Breast epithelium (tissue), 4 donors: Measurements from ENCODE around the gene MDM1. TPM values are rescaled to one million over a fixed set of nuclear protein-coding genes. Genes with fewer than 3 reads are reported as not detected.

Experiments
- DNase-seq, 2 donors: peaks; one replicate each; pipeline ENCODE4 v3.0.0-alpha.2; 2019; ENCODE audit warnings: low spot score in 2 of 2
- H3K27ac ChIP-seq, 2 donors: fragments of 200-600 bp; sonication (generic) in 1 of 2; one replicate each; pipeline ENCODE4 v1.5.1; 2016 to 2019; ENCODE audit warnings: mild to moderate bottlenecking in 1 of 2
- H3K27me3 ChIP-seq, 2 donors: fragments of 200-600 bp; sonication (generic) in 1 of 2; one replicate each; pipeline versions ENCODE4 v1.5.1 to v1.6.0; 2017 to 2019; ENCODE audit warnings: control low read depth in 1 of 2, mild to moderate bottlenecking in 1 of 2
- H3K36me3 ChIP-seq: fragments of 200-600 bp; one replicate; pipeline ENCODE4 v1.5.1; 2019
- H3K4me1 ChIP-seq, 2 donors: fragments of 200-600 bp; sonication (generic); one replicate each; pipeline ENCODE4 v1.5.1; 2016 to 2019; ENCODE audit warnings: control low read depth in 1 of 2
- H3K4me3 ChIP-seq, 3 donors: fragments of 200-600 bp; sonication (generic); 1 replicate in 2 of 3; 2 replicates in 1 of 3; pipeline ENCODE4 v1.5.1; 2016 to 2019; ENCODE audit warnings: mild to moderate bottlenecking in 3 of 3, moderate library complexity in 2 of 3
- H3K9me3 ChIP-seq, 2 donors: fragments of 200-600 bp; sonication (generic) in 1 of 2; one replicate each; pipeline ENCODE4 v1.5.1; 2016 to 2019; ENCODE audit warnings: control low read depth in 1 of 2
- POLR2A ChIP-seq: fragments of 450-650 bp; IDR thresholded peaks from one replicate; pipeline ENCODE4 v1.6.1; 2016; ENCODE audit warnings: antibody characterized with exemption, mild to moderate bottlenecking, moderate library complexity
- POLR2AphosphoS5 ChIP-seq, 3 donors: sonication (generic); formaldehyde crosslinking; IDR thresholded peaks; one replicate each; pipeline ENCODE4 v1.6.1; 2017; ENCODE audit warnings: antibody characterized with exemption in 3 of 3
- intact Hi-C: fragments of 100-400 bp; cut with DNase I; formaldehyde crosslinking; loops from one replicate; pipeline ENCODE4 v1.15.1; 2023; ENCODE audit warnings: low total_unique reads
- total RNA-seq, 3 donors: library from RNA; depleted of rRNA; stranded (reverse); fragments of >200 nt; gene quantifications; one replicate each; pipeline ENCODE4 v1.1.0, GENCODE V29; 2016
- TF ChIP-seq, protein P1 (sequence below), 3 donors: fragments of 450-650 bp; IDR thresholded peaks; one replicate each; pipeline ENCODE4 v1.5.1; 2016 to 2017; ENCODE audit warnings: antibody characterized with exemption in 3 of 3, mild to moderate bottlenecking in 3 of 3, moderate library complexity in 3 of 3

MDM1 gene
- total RNA-seq, 3 donors from 2014 or later = 13.1 to 38.6 (median 18.7) TPM

DNA sequence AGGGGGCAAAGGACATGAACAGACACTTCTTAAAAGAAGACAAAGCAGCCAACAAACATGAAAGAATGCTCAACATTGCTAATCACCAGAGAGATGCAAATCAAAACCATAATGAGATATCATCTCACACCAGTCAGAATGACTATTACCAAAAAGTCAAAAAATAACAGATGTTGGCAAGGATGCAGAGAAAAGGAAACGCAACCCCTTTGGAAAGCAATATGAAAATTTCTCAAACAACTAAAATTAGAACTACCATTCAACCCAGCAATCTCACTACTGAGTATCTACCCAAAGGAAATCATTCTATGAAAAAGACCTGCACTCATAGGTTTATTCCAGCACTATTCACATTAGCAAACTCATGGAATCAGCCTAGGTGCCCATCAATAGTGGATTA is 25.6 kb downstream of the MDM1 start:
- intact Hi-C loops = no loop called here
- no peak for DNase-seq
- Histone ChIP-seq H3K9me3 (no peaks in the 10 kb centered on the region), H3K36me3 (no peaks in the 10 kb centered on the region), H3K27me3 (no peaks in the 10 kb centered on the region), H3K27ac (no peak overlapping the region), H3K4me3 (no peak overlapping the region), H3K4me1 (no peaks in the 10 kb centered on the region)
- TF ChIP-seq, protein P1, sequence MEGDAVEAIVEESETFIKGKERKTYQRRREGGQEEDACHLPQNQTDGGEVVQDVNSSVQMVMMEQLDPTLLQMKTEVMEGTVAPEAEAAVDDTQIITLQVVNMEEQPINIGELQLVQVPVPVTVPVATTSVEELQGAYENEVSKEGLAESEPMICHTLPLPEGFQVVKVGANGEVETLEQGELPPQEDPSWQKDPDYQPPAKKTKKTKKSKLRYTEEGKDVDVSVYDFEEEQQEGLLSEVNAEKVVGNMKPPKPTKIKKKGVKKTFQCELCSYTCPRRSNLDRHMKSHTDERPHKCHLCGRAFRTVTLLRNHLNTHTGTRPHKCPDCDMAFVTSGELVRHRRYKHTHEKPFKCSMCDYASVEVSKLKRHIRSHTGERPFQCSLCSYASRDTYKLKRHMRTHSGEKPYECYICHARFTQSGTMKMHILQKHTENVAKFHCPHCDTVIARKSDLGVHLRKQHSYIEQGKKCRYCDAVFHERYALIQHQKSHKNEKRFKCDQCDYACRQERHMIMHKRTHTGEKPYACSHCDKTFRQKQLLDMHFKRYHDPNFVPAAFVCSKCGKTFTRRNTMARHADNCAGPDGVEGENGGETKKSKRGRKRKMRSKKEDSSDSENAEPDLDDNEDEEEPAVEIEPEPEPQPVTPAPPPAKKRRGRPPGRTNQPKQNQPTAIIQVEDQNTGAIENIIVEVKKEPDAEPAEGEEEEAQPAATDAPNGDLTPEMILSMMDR (IDR thresholded peaks at IDR 0.05) = no peak
- TF ChIP-seq POLR2AphosphoS5 (IDR thresholded peaks at IDR 0.05) (no peak), POLR2A (no peak)

DNA sequence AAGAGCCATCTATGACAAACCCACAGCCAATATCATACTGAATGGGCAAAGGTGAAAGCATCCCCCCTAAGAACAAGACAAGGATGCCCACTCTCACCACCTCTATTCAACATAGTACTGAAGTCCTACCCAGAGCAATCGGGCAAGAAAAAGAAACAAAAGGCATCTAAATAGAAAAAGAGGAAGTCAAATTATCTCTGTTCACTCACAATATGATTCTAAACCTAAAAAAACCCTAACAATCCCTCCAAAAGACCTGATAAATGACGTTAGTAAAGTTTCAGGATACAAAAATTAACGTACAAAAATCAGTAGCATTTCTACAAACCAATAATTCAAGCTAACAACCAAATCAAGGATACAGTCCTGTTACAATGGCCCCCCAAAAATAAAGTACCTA is 26.9 kb downstream of the MDM1 start:
- DNase-seq = no peak
- Histone ChIP-seq H3K9me3 (peaks cover 0 to under 1% of the 10 kb centered on the region in 2 donors), H3K4me1 (no peaks in the 10 kb centered on the region), H3K27me3 (no peaks in the 10 kb centered on the region), H3K27ac (no peak overlapping the region), H3K4me3 (no peak overlapping the region), H3K36me3 (no peaks in the 10 kb centered on the region)
- intact Hi-C loops = no loop called here
- TF ChIP-seq POLR2A (no peak), POLR2AphosphoS5 (IDR thresholded peaks at IDR 0.05) (no peak)
- TF ChIP-seq, protein P1 (IDR thresholded peaks at IDR 0.05) = no peak

DNA sequence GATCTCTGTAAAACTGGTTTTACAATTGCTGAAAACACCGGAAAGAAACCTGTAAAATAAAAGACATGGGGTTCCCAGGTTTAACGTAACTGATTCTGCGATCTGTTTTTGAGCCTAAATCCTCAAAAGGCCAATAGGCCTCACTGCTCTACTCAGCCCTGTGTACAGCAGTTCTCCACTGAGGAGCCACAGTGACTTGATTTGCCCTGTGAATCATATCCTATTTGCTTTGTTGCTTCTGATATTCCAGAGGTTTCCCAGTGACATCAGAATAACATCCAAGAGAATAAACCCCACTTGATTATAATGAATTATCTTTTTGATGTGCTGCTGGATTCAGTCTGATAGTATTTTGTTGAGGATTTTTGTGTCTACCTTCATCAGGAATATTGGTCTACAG is 27.5 kb downstream of the MDM1 start:
- no peak for DNase-seq
- TF ChIP-seq POLR2A = no peak
- no peak for TF ChIP-seq POLR2AphosphoS5 (IDR thresholded peaks at IDR 0.05)
- TF ChIP-seq, protein P1 (IDR thresholded peaks at IDR 0.05) = no peak
- intact Hi-C loops = no loop called here
- Histone ChIP-seq H3K36me3 (no peaks in the 10 kb centered on the region), H3K4me1 (no peaks in the 10 kb centered on the region), H3K4me3 (no peak overlapping the region), H3K27me3 (no peaks in the 10 kb centered on the region), H3K27ac (no peak overlapping the region), H3K9me3 (peaks cover 0 to 7% of the 10 kb centered on the region in 2 donors)

DNA sequence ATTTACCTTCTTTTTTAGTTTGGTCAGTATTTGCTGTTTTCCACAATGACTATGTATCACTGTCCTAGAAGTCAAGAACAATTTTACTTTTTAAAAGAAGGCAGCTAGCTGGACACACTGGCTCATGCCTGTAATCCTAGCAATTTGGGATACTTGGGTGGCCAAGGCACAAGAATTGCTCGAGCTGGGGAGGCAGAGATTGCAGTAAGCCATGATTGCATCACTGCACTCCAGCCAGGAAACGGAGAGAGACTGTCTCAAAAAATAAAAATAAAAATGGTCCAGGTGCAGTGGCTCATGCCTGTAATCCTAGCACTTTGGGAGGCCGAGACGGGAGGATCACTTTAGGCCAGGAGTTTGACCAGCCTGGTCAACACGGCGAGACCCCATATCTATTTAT is 28.3 kb downstream of the MDM1 start:
- intact Hi-C loops = no loop called here
- Histone ChIP-seq H3K27ac (no peak overlapping the region), H3K9me3 (peaks cover 0 to 11% of the 10 kb centered on the region in 2 donors), H3K4me1 (no peaks in the 10 kb centered on the region), H3K27me3 (no peaks in the 10 kb centered on the region), H3K36me3 (no peaks in the 10 kb centered on the region), H3K4me3 (no peak overlapping the region)
- no peak for DNase-seq
- no peak for TF ChIP-seq POLR2AphosphoS5 (IDR thresholded peaks at IDR 0.05)
- TF ChIP-seq, protein P1 (IDR thresholded peaks at IDR 0.05) = no peak
- no peak for TF ChIP-seq POLR2A

DNA sequence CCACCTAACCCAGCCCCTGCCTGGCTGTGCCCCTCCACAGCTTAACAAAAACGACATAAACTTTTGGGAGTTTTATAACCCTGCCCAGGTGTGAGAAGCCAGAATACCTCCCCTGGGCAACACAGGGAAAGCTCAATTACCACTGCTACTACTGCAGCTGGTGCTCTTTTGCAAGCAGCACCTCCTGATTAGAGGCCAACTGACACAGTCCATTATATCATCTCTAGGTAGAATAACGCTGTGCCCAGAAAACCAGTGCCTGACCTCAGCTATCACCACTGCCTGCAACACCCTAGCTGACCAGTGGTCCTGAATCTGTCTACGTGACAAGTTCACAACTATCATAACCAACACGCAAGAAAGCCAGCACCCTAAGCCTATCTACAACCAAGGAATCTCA is 34.2 kb downstream of the MDM1 start:
- DNase-seq = no peak
- no peaks in the 10 kb centered on the region for H3K36me3 ChIP-seq
- intact Hi-C loops = no loop called here
- TF ChIP-seq POLR2AphosphoS5 (IDR thresholded peaks at IDR 0.05) (no peak), POLR2A (no peak)
- TF ChIP-seq, protein P1 (IDR thresholded peaks at IDR 0.05) = no peak
- H3K9me3 ChIP-seq = peaks cover 0 to 11% of the 10 kb centered on the region in 2 donors
- H3K27ac ChIP-seq = no peak overlapping the region
- no peaks in the 10 kb centered on the region for H3K4me1 ChIP-seq
- no peak overlapping the region for H3K4me3 ChIP-seq
- no peaks in the 10 kb centered on the region for H3K27me3 ChIP-seq
